GM13976 (cell line): ENCODE data around the gene PDE4D.

Experiments
- DNase-seq: peaks from one replicate; pipeline ENCODE4 v3.0.0; 2012; ENCODE audit warnings: low spot score
- in situ Hi-C: fragments of 300-500 bp; cut with MboI; formaldehyde crosslinking; loops from one replicate; pipeline ENCODE4 v1.12.0; 2022; ENCODE audit warnings: low sequenced_read_pairs, mixed read lengths, inconsistent platforms; ENCODE audit not compliant: unreplicated experiment
- TF ChIP-seq, protein P1 (sequence below): IDR thresholded peaks from 2 replicates; pipeline ENCODE4 v1.5.1; 2012; ENCODE audit warnings: borderline replicate concordance, mild to moderate bottlenecking; ENCODE audit not compliant: insufficient read depth; ENCODE audit errors: extremely low read depth, missing control alignments, control extremely low read depth

The PDE4D gene

DNA sequence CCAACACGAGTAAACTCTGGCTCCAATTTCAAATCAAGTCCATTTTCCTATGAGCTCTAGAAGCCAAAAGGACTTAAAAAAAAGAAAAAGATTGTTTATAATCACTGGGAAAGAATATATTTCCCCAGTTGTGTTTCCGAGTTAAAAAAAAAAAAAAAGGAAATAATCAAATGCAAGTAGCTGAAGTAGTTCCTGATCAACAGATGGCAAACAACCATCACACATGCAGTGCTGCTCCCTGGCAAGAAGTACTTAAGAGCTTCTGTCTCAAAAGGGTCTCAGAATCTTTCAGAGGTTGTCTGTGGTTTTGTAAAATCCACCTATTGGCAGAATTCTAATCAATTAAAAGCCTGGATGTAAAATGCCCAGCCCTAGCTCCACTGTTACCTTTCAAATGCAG, 922.8 kb downstream of the PDE4D start:
- in situ Hi-C loops, result no loop called here
- TF ChIP-seq, protein P1, sequence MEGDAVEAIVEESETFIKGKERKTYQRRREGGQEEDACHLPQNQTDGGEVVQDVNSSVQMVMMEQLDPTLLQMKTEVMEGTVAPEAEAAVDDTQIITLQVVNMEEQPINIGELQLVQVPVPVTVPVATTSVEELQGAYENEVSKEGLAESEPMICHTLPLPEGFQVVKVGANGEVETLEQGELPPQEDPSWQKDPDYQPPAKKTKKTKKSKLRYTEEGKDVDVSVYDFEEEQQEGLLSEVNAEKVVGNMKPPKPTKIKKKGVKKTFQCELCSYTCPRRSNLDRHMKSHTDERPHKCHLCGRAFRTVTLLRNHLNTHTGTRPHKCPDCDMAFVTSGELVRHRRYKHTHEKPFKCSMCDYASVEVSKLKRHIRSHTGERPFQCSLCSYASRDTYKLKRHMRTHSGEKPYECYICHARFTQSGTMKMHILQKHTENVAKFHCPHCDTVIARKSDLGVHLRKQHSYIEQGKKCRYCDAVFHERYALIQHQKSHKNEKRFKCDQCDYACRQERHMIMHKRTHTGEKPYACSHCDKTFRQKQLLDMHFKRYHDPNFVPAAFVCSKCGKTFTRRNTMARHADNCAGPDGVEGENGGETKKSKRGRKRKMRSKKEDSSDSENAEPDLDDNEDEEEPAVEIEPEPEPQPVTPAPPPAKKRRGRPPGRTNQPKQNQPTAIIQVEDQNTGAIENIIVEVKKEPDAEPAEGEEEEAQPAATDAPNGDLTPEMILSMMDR, result no peak
- no peak for DNase-seq

DNA sequence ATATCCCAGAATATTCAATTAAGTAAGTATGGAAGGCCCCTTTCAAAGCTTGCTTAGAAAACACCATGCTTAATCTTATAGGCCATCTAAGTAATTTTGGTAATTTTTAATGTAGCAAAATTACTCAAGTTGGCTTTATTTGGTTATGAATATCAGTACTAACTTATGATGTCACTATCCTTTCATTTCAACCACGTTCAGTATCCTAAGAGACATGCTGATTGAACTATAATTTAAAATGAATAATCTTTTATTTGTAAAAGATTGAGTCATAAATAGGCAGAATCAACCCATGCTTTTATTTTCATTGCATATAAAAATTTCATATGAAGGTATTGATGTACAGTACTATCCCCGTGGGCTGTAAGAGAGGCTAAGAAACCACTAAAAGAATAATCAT, 923.7 kb downstream of the PDE4D start:
- no peak for DNase-seq
- TF ChIP-seq, protein P1, result no peak
- in situ Hi-C loops, result no loop called here

DNA sequence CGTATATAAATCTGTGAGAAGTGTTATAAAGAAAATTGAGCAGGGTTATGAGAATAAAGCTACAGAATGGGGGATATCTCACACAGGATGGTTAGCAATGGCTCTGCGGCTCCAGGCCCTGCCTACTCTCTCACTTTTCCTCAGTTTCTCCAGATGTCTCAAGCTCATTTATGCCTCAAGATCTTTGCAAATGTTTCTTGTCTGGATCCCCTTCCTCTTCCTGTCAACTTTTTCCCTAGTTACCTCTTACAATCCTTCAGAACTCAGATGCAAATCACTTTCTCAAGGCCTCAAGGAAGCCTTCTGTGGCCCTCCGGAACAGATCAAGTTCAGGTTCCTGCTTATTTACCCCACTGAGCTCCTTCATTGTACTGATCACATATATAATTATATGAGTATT, 924.3 kb downstream of the PDE4D start:
- in situ Hi-C loops, result no loop called here
- DNase-seq, result no peak
- TF ChIP-seq, protein P1, result no peak

DNA sequence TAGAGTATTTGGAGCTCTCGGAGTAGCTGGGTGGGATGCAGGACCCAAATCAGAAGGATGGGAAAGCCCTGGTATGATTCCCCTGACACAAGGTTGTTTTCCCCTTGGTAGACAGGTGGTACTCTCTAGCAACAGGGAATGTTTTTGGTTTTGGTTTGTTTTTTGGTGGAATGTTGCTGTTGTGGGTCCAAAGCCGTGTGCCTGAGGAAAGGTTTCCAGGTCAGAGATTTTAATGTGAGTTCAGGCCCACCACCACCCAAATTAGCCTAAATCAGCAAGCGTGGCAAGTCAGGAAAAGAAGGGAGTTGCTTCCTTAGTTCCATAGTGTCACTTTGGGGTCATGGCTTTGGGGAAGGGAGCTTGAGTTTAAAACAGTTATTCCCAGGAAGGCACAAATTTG, 925.2 kb downstream of the PDE4D start:
- no peak for DNase-seq
- in situ Hi-C loops, result no loop called here
- TF ChIP-seq, protein P1, result no peak

DNA sequence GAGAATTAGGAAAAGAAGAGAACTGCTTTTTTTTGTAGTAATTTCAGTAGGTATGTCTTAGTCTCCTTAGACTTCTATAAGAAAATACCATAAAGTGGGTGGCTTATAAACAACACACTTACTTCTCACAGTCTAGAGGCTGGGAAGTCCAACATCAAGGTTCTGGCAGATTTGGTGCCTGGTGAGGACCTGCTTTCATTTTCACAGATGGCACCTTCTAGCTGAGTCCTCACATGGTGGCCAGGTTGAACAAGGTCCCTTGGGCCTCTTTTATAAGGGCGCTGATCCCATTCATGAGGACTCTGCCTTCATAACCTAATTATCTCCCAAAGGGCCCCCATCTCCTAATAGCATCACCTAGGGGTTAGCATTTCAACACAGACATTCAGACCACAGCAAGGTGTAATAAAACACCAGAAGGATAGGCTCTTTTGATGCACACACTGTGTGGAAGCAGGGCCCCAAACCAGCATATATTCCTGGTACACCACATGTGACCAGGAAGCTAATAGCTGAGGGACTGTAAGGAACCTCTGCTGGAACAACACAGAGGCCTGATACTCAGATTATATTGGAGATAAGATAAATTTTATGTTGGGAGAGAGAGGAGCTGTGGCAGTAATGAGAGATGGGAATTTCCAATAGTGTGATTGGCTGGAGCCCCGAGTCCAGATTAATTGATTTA, 925.8 kb downstream of the PDE4D start:
- no peak for DNase-seq
- in situ Hi-C loops, result no loop called here
- TF ChIP-seq, protein P1, result no peak

DNA sequence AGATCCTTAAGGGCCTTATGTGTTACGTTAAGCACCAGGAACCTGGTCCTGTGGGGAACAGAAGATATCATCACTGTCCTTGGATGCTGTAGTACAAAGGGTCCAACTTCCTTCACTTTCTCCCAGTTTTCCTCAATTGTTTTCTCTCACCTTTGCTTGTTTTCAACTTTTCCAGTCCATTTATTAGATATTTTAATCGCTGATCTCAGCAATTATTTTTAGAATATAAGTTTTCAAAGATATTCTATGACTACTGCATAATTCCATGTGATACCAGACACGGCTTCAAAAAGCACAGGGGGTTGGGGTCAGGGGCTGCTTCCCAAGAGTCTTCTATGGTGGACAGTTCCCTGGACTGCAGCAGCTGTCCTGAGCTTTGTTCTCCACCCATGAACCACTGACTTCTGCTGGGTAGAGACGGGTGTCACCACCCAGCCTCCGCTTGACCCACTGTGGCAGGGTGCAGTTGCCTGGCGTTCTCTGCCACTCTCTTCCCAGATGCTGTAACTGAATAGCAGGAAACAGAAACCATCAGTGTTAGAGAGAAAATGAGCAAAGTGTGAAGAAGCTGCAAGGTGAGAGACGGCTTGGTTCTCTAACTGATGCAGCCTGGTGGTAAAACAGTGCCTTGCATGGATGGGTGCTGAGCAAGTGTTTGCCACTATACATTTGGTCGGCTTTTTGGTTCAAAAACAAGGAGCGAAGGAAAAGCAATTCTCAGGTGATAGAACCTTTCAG, 927.7 kb downstream of the PDE4D start:
- TF ChIP-seq, protein P1, result no peak
- no peak for DNase-seq
- in situ Hi-C loops, result no loop called here

DNA sequence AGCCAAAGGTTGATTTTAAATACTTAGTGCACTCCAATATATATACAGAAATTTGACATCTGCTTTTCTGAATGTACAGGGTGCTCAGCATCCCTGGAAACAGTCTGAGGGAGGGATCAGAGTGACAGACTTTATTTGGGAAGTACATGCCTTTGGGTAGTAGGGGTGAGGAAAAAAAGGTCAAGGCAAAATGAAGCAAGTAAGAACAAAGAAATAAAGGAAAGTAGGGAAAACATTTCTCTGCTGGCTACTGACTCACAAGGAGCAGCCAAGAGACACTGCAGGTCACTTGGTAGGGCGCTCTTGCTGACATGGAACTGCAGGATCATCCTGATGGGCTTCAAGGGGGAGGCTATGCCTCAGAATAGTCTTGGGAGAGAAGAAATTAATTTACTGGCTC, 929.7 kb downstream of the PDE4D start:
- TF ChIP-seq, protein P1, result no peak
- DNase-seq, result no peak
- in situ Hi-C loops, result no loop called here
